A549 (cell line): ENCODE results near the gene OR13C9. TPM values are rescaled to one million over a fixed set of nuclear protein-coding genes. Genes with fewer than 3 reads are reported as not detected.

Source experiments
- ATAC-seq, 2 experiments: fragments of 200-7000 bp in 1 of 2; fragments of >200 bp in 1 of 2; cut with Nextera tagmentation in 1 of 2; cut with Tn5 transposase in 1 of 2; 3 replicates each; pipeline versions ENCODE4 v1.8.0 to v1.9.1; 2018 to 2020; ENCODE audit warnings: mild to moderate bottlenecking in 1 of 2, moderate library complexity in 1 of 2
- CTCF ChIA-PET: fragments of 300-600 bp; sonication (Branson Sonifier 250); formaldehyde crosslinking; extraction: SDS; loops from one replicate; lab custom pipeline; 2021; ENCODE audit warnings: antibody characterized with exemption, inconsistent platforms; lab: Yijun Ruan, JAX
- POLR2A ChIA-PET: fragments of 350-600 bp; formaldehyde crosslinking; extraction: SDS; loops from one replicate; lab custom pipeline; 2021; ENCODE audit warnings: antibody characterized with exemption, inconsistent platforms; lab: Yijun Ruan, JAX
- DNase-seq, 2 experiments: peaks; one replicate each; pipeline versions ENCODE4 v3.0.0 to v3.0.0-alpha.2; 2011 to 2016; ENCODE audit warnings: low read depth in 1 of 2, low spot score in 1 of 2
- FAIRE-seq: peaks from 2 replicates; lab custom pipeline; 2011; peaks lifted over from hg19 to GRCh38; lab: Jason Lieb, UNC
- H3K27ac ChIP-seq, 2 experiments: fragments of >200 bp; sonication (Bioruptor Twin); formaldehyde crosslinking; 3 replicates each; pipeline ENCODE4 v1.5.1; 2016 to 2017
- H3K4me1 ChIP-seq: fragments of >200 bp; sonication (Bioruptor Twin); formaldehyde crosslinking; 3 replicates; pipeline ENCODE4 v1.6.1; 2016
- H3K4me2 ChIP-seq: fragments of >200 bp; sonication (Bioruptor Twin); formaldehyde crosslinking; 3 replicates; pipeline ENCODE4 v1.6.1; 2016
- H3K4me3 ChIP-seq: fragments of >200 bp; sonication (Bioruptor Twin); formaldehyde crosslinking; 3 replicates; pipeline ENCODE4 v1.5.1; 2016
- H3K9me3 ChIP-seq: fragments of >200 bp; sonication (Bioruptor Twin); formaldehyde crosslinking; 3 replicates; pipeline ENCODE4 v1.6.1; 2016
- BCL3 ChIP-seq: fragments of >200 bp; sonication (Bioruptor Twin); formaldehyde crosslinking; IDR thresholded peaks from 3 replicates; pipeline ENCODE4 v1.6.1; 2016
- CHD2 ChIP-seq: fragments of 150-350 bp; IDR thresholded peaks from 2 replicates; pipeline ENCODE4 v1.6.1; 2014; ENCODE audit warnings: low read length; ENCODE audit not compliant: partially characterized antibody
- EHF ChIP-seq: fragments of 250-450 bp; sonication (Bioruptor Pico); IDR thresholded peaks from 2 replicates; pipeline ENCODE4 v1.5.0; 2020; ENCODE audit warnings: mild to moderate bottlenecking
- EP300 ChIP-seq, 2 experiments: fragments of >200 bp; sonication (Bioruptor Twin); formaldehyde crosslinking; IDR thresholded peaks; 2 replicates in 1 of 2; 3 replicates in 1 of 2; pipeline ENCODE4 v1.6.1; 2016 to 2017
- ESRRA ChIP-seq: fragments of 150-350 bp; IDR thresholded peaks from 2 replicates; pipeline ENCODE4 v1.6.1; 2014; ENCODE audit warnings: mild to moderate bottlenecking, low read length, borderline replicate concordance
- GATA3 ChIP-seq: IDR thresholded peaks from 2 replicates; pipeline ENCODE4 v1.6.1; 2012; ENCODE audit warnings: borderline replicate concordance
- HEYL ChIP-seq: fragments of 250-450 bp; sonication (Bioruptor Pico); IDR thresholded peaks from 2 replicates; pipeline ENCODE4 v1.8.0; 2021; ENCODE audit warnings: mild to moderate bottlenecking, moderate library complexity
- HOXA7 ChIP-seq: fragments of 250-450 bp; sonication (Bioruptor Pico); IDR thresholded peaks from 2 replicates; pipeline ENCODE4 v1.5.0; 2020; ENCODE audit warnings: mild to moderate bottlenecking, moderate library complexity
- HOXB5 ChIP-seq: fragments of 250-450 bp; sonication (Bioruptor Pico); IDR thresholded peaks from 2 replicates; pipeline ENCODE4 v1.5.0; 2020; ENCODE audit warnings: mild to moderate bottlenecking, moderate library complexity
- KDM1A ChIP-seq: fragments of 200-600 bp; sonication (generic); IDR thresholded peaks from 2 replicates; pipeline ENCODE4 v1.6.1; 2016; ENCODE audit warnings: low read depth, mild to moderate bottlenecking
- KDM5A ChIP-seq: fragments of 200-600 bp; sonication (generic); IDR thresholded peaks from 2 replicates; pipeline ENCODE4 v1.6.1; 2016; ENCODE audit warnings: antibody characterized with exemption, mild to moderate bottlenecking
- MAZ ChIP-seq: fragments of 150-350 bp; IDR thresholded peaks from 2 replicates; pipeline ENCODE4 v1.6.1; 2014; ENCODE audit warnings: antibody characterized with exemption, low read depth, low read length, borderline replicate concordance
- NPAS2 ChIP-seq: fragments of 250-450 bp; sonication (Bioruptor Pico); IDR thresholded peaks from 2 replicates; pipeline ENCODE4 v1.8.0; 2022; ENCODE audit warnings: mild to moderate bottlenecking, moderate library complexity, borderline replicate concordance
- NR3C1 ChIP-seq: fragments of >200 bp; sonication (Bioruptor Twin); formaldehyde crosslinking; IDR thresholded peaks from 3 replicates; pipeline ENCODE4 v1.6.1; 2017
- POLR2A ChIP-seq: IDR thresholded peaks from 2 replicates; pipeline ENCODE4 v1.6.1; 2012; ENCODE audit warnings: mild to moderate bottlenecking, low read length
- POLR2AphosphoS2 ChIP-seq: conservative IDR thresholded peaks from 2 replicates; pipeline ENCODE4 v1.6.1; 2012; ENCODE audit warnings: low read length, improper control_type of control experiment, inconsistent platforms
- RAD21 ChIP-seq, 2 experiments: fragments of >200 bp in 1 of 2; sonication (Bioruptor Twin) in 1 of 2; formaldehyde crosslinking in 1 of 2; IDR thresholded peaks in 1 of 2; conservative IDR thresholded peaks in 1 of 2; 2 replicates in 1 of 2; 3 replicates in 1 of 2; pipeline ENCODE4 v1.6.1; 2012 to 2018; ENCODE audit warnings: inconsistent platforms in 1 of 2
- RARB ChIP-seq: fragments of 250-450 bp; sonication (Bioruptor Pico); IDR thresholded peaks from 2 replicates; pipeline ENCODE4 v1.8.0; 2021; ENCODE audit warnings: mild to moderate bottlenecking, moderate library complexity
- REST ChIP-seq: fragments of 200-600 bp; sonication (generic); IDR thresholded peaks from 2 replicates; pipeline ENCODE4 v1.6.1; 2016; ENCODE audit warnings: antibody characterized with exemption, mild to moderate bottlenecking, moderate library complexity
- SMC3 ChIP-seq: fragments of >200 bp; sonication (Bioruptor Twin); formaldehyde crosslinking; IDR thresholded peaks from 3 replicates; pipeline ENCODE4 v1.6.1; 2018; ENCODE audit warnings: inconsistent platforms
- SREBF2 ChIP-seq: fragments of 450-650 bp; IDR thresholded peaks from 2 replicates; pipeline ENCODE4 v1.6.1; 2014; ENCODE audit warnings: mild to moderate bottlenecking, moderate library complexity
- TFCP2L1 ChIP-seq: fragments of 250-450 bp; sonication (Bioruptor Pico); IDR thresholded peaks from 2 replicates; pipeline ENCODE4 v1.5.0; 2021; ENCODE audit warnings: mild to moderate bottlenecking
- TP53 ChIP-seq: fragments of 250-450 bp; sonication (Bioruptor Pico); IDR thresholded peaks from 2 replicates; pipeline ENCODE4 v1.5.0; 2021; ENCODE audit warnings: mild to moderate bottlenecking, moderate library complexity
- ZFP36 ChIP-seq: fragments of 450-650 bp; IDR thresholded peaks from 2 replicates; pipeline ENCODE4 v1.6.1; 2014; ENCODE audit warnings: borderline replicate concordance; ENCODE audit not compliant: partially characterized antibody
- ZSCAN20 ChIP-seq: fragments of 250-450 bp; sonication (Bioruptor Pico); IDR thresholded peaks from 2 replicates; pipeline ENCODE4 v1.8.0; 2022; ENCODE audit warnings: mild to moderate bottlenecking, moderate library complexity
- WGBS: methylation state at CpG from one replicate; pipeline ENCODE4 v1.1.6; 2017; ENCODE audit errors: missing lambda C conversion rate; 5-methylcytosine and 5-hydroxymethylcytosine counted together
- polyA plus RNA-seq, 4 experiments: library from polyadenylated mRNA; depleted of rRNA in 3 of 4; stranded (reverse); fragments of >200 nt; fragmentation: RNase III in 1 of 4; extraction: RNeasy Plus Mini Kit Qiagen cat#74134 plus additional on column Dnase treatment in 1 of 4; gene quantifications; 2 replicates in 3 of 4; 3 replicates in 1 of 4; pipeline ENCODE4 v1.2.3, GENCODE V29; 2011 to 2017
- TF ChIP-seq, protein P1 (sequence below): IDR thresholded peaks from 2 replicates; pipeline ENCODE4 v1.6.1; 2012
- TF ChIP-seq, protein P2 (sequence below): fragments of 450-650 bp; IDR thresholded peaks from 2 replicates; pipeline ENCODE4 v1.6.1; 2014; ENCODE audit warnings: antibody characterized with exemption

Gene OR13C9
- polyA plus RNA-seq, 2 of the 4 experiments (the other 2 are of a cell fraction) = not detected

DNA sequence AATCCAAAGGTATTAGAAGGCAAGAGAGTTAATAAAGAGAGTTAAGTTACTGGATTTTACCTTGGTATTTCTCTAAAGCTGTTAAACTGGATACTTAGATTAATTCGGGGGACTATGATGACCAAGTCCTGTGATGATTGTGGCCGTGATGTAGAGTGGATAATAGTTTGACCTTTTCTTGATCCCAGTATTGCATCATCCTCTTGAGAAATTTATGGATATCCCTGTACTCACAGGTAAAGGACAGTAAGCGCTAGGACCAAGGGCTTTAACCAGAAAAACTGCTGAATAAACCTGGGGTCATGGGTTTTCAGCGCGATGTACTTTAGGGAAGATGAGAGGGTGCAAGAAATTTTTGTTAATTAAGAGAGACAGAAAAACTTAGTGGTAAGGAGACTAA is 40.7 kb downstream of the OR13C9 start:
- no peak for ATAC-seq
- Histone ChIP-seq H3K9me3 (0 out of 3 replicates have a peak, but pooled peaks cover under 1% of the 10 kb centered on the region), H3K4me1 (no peaks in the 10 kb centered on the region), H3K27ac (no peak overlapping the region), H3K4me3 (no peak overlapping the region), H3K4me2 (no peak overlapping the region)
- DNase-seq = no peak
- no peak for FAIRE-seq
- ChIA-PET CTCF (no interaction called here), POLR2A (no interaction called here)
- 41% methylated on average over 5 of the region's 5 CpGs for WGBS
- TF ChIP-seq ZSCAN20 (no peak), RAD21 (conservative IDR thresholded peaks at IDR 0.05 in 1 of 2, IDR thresholded peaks at IDR 0.05 in 1 of 2) (no peak), NPAS2 (CRISPR knock-in tag) (no peak), TFCP2L1 (CRISPR knock-in tag) (no peak), SREBF2 (no peak), RARB (CRISPR knock-in tag) (no peak), KDM1A (no peak), EP300 (IDR thresholded peaks at IDR 0.05) (no peak), HOXA7 (CRISPR knock-in tag) (no peak), POLR2AphosphoS2 (no peak), HOXB5 (CRISPR knock-in tag) (no peak), REST (no peak), ESRRA (no peak), MAZ (no peak), GATA3 (no peak), KDM5A (no peak), ZFP36 (no peak)
- TF ChIP-seq, protein P1, sequence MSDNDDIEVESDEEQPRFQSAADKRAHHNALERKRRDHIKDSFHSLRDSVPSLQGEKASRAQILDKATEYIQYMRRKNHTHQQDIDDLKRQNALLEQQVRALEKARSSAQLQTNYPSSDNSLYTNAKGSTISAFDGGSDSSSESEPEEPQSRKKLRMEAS = no peak
- TF ChIP-seq, protein P2, sequence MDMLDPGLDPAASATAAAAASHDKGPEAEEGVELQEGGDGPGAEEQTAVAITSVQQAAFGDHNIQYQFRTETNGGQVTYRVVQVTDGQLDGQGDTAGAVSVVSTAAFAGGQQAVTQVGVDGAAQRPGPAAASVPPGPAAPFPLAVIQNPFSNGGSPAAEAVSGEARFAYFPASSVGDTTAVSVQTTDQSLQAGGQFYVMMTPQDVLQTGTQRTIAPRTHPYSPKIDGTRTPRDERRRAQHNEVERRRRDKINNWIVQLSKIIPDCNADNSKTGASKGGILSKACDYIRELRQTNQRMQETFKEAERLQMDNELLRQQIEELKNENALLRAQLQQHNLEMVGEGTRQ = no peak

DNA sequence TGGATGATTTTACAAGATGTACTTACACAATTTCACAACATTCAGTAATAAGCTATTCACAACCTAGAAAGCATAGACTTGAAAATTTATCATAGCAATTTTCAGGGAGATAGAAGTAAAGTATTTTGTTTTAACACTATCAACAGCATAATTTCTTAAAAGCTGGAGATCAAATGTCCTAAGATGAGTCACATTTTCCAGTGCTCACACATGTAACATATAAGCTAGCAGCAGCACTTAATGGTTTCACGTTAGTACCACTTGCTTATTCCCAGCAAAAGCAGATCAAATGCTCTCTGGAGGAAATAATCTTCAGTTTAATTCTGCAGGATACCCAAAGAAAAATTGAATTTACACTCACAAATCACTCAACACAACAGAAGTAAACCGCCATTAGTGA is 42.5 kb downstream of the OR13C9 start:
- no peak overlapping the region for H3K4me3 ChIP-seq
- H3K4me1 ChIP-seq = no peaks in the 10 kb centered on the region
- ChIA-PET CTCF (no interaction called here), POLR2A (no interaction called here)
- H3K27ac ChIP-seq = no peak overlapping the region
- H3K9me3 ChIP-seq = 0 out of 3 replicates have a peak, but pooled peaks cover 3% of the 10 kb centered on the region
- no peak overlapping the region for H3K4me2 ChIP-seq
- DNase-seq = no peak
- no peak for ATAC-seq
- WGBS = 4% methylated on average over 2 of the region's 2 CpGs
- no peak for FAIRE-seq
- TF ChIP-seq NR3C1 (no peak), HOXB5 (CRISPR knock-in tag) (no peak), POLR2A (no peak), CHD2 (no peak)

DNA sequence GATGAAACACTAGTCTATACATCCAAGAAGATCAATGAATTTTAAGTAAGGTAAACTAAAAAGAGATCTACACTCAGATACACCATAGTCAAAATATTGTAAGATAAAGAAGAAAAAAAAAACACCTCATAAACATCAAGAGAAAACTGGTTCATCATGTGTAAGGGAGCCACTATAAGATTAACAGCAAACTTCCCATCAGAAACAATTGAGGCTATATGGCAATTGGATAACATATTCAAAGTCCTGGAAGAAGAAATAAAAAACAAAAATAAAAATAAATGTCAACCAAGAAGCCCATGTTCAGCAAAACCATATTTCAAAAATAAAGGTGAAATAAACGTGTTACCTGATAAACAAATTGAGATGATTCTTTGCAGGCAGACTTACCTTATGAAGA is 45.4 kb downstream of the OR13C9 start:
- FAIRE-seq (no peak), DNase-seq (no peak)
- no peak for TF ChIP-seq HEYL (CRISPR knock-in tag)
- no peak for TF ChIP-seq EHF (CRISPR knock-in tag)
- no peak for TF ChIP-seq BCL3
- no peak for TF ChIP-seq CHD2
- no peak for TF ChIP-seq REST
- TF ChIP-seq SMC3 = no peak
- no peak for TF ChIP-seq SREBF2
- no peak for TF ChIP-seq TP53 (CRISPR knock-in tag)

More for the DNA sequence above, 45.4 kb downstream of the OR13C9 start:
- H3K4me2 ChIP-seq = no peak overlapping the region
- no peak overlapping the region for H3K4me3 ChIP-seq
- no peak for ATAC-seq
- ChIA-PET POLR2A (no interaction called here), CTCF (no interaction called here)
- H3K27ac ChIP-seq = no peak overlapping the region
- 3% methylated on average over 1 of the region's 1 CpG for WGBS
- no peaks in the 10 kb centered on the region for H3K4me1 ChIP-seq
- H3K9me3 ChIP-seq = 0 out of 3 replicates have a peak, but pooled peaks cover 3% of the 10 kb centered on the region
